AML-193 (cell line): ENCODE results near the gene ARHGAP26.
A peak's percentile ranks its signal among the peaks of the same experiment; 100 is the strongest.
"Not testable (repeated sequence)": the region's sequence is repeated elsewhere in the genome, so short reads cannot be mapped to it uniquely, and the experiment has no call there.

ENCODE experiments used
- DNase-seq, 2 experiments: peaks; one replicate each; lab custom pipeline; 2025; lab: John Stamatoyannopoulos, UW

The ARHGAP26 gene

DNA sequence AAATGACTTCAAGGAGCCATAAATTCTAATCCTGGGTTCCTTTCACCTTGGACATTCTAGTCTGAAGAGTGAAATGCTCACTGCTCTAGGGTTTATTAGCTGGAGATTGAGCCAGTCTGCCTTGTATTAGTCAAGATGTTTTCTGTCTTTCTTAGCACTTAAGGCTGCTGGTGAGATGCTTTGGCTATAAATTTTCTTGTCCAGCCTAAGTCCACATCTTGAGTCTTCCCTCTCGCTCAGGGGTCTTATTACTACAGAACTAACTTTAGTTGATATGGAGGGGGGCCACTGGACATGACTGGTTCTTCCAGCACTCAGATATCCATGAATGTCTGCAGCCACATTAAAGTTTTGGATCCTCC is 316.4 kb downstream of the ARHGAP26 start:
- no peak for DNase-seq

DNA sequence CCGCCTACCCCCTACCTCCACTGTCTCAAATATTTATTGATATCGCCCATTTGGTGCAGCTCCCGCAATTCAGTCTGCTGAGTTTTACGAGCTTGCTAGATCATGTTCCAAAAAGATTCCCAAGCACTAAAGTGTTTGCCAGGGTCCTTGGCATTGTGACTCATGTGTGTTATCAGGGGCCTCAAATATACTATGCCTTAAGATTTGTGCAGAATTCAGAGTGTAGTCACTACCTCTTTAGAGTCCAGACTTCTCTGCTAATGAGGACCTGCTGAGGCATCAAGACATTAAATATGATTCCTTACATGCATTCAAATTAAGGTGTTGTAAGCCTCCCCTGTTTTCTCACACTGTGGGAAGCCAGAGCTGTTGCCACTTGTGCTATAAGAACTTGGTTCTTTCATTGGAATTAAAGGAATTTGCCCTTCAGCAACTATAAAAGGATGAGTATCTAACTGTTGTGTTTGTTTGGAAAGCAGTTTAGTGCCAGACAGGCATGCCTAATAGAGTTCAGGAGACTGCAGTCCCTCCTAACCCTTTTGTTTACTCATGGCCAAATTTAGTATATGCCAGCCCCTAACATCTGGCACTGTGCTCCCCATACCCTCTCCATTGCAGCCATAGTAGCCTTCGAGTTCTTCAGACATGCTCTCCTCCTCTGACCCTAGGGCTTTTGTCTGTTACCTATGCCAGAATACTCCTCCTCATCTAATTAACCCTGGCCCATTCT is 316.9 kb downstream of the ARHGAP26 start:
- no peak for DNase-seq

- DNase-seq, result not testable (repeated sequence)
These were observed 318.5 kb downstream of the ARHGAP26 start for GRCh38 chr5:143088702-143089101.

GRCh38 chr5:143090044-143090443 is 319.9 kb downstream of the ARHGAP26 start:
- DNase-seq, result not testable (repeated sequence)

GRCh38 chr5:143092711-143093451 is 322.7 kb downstream of the ARHGAP26 start:
- DNase-seq, result not testable (repeated sequence)

DNA sequence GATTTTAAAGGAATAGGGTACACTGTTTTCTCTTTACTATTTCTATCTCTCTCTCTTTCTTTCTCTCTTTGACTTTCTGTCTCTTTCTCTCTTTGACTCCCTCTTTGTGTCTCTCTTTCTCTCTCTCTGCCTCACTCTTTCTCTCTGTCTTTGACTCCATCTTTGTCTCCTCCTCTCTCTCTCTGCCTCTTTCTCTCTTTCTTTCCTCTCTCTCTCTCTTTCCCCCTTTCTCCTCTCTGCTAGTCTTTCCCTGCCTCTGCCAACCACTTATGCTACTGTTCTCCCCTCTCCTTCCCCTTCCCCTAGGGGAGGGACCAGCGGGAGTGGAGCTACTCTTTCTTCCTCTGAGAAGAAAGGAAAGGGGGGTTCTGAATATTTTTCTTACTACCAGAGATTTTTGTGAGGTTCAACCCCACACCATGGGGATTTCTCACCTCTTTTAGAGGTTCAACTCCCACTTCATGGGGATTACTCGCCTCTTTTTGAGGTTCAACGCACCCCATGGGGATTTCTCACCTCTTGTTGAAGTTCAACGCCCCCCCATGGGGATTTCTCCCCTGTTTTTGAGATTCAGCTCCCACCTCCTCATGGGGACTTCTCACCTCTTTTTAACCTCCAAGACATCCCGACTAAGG is 323.4 kb downstream of the ARHGAP26 start:
- DNase-seq, result no peak

DNA sequence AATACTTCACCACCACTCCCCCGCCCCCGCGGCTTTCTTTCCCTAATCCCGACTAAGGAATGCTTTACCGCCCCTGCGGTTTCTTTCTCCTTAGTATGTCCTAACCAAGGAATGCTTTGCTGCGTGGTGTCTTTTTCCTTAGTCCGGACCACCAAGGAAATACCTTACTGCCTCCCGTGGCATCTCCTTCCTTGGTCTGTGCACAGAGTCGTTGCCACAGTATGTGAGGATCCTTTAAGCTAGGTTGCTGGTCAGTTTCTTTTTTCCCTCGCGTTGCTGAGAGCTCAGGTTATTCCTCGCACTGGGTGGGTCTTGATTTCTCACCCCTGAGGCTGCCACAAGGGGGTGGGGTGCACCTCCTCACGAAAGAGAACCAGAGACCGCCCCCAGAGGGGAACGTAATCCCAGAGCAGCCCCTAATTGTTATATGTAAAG is 323.9 kb downstream of the ARHGAP26 start:
- DNase-seq, result no peak

DNA sequence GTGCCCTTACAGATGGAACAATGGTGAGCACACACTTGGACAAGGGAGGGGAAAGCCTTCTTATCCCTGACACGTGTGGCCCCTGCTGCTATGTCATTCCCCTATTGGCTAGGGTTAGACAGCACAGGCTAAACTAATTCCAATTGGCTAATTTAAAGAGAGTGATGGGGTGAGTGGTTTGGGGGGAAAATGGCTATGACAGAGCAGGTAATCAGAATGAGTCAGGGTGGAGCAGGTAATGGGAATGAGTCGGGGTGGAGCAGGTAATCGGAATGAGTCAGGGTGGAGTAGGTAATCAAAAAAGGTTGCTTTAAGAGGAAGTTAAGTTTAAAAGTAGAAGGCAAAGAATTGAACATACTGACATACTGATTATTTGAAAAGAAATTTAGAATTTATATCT is 324.4 kb downstream of the ARHGAP26 start:
- not testable (repeated sequence) for DNase-seq

- no peak for DNase-seq
These were observed 330.9 kb downstream of the ARHGAP26 start for GRCh38 chr5:143101121-143101520.

DNA sequence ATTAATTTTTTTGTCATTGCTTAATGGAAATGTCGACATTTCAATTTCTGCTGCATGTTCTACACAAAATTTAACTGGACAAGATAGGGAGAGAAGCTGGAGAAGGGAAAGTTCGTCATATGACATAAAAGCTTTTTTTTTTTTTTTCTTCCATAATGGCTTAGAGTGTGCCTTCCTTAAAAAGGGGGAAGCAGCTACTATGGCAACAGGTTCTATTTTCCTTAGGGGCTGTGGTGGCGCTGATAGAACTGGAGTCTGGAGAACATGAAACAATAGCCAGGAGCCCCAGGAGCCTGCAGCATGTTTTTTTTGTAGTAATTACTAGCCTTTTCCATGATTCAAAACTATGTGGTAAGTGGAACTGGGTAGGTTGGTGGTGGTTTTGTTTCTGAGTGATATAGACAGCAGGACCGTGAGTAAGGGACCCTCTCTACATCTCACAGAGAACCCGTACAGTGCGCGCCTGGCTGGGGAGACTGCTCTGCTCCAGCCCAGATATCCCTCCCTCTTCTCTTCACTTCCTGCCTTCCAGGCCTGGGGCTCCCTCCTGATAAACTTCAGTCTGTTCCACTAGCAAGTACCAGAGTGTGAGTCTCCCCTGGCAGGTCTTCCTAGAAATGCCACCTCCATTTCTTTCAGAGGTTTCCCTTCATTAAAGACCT is 331.7 kb downstream of the ARHGAP26 start:
- DNase-seq, result no peak

DNA sequence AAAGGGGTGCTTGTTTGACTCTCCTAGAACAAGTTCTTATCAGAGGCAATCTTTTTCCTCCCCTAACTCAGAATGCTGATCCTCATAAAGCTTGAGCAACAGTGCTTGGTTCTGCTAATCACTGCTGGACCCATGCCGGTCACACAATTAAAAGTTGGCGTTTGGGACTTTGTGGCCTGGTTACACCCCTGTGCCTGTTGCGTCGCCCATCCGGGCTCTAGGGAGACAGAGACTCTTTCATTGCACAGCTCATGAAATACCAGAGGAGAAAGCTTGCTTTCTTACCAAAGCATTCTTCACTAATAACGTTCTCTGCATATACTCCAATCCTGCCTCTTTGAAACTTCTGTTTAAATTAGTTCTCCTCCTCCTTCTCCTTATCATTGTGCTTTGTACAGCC is 332.2 kb downstream of the ARHGAP26 start:
- DNase-seq, result no peak

DNA sequence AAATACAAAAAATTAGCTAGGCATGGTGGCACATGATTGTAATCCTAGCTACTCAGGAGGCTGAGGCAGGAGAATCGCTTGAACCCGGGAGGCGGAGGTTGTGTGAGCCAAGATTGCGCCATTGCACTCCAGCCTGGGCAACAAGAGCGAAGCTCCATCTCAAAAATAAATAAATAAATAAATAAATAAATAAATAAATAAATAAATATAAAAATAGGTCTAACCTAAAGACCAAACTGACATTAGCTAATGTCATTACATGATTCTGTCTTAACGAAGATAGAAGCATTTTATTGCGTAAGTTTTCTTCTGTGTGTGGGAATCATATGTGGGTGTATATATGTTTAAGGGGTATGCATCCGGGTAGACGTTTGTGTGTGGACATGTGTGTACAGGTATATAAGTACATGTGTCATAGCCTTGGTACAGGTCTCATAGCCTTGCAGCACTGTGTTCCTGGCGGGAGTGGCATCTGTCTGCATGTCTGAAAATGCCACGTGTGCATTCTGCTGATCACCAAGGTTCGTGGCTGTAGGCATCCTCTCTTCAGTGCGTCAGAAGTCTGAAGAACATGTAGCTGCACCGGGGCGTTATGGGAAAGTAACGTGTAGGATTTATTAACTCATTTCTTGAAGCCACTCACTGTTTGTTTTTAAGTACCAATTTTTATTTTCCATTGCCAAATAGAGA is 335.2 kb downstream of the ARHGAP26 start:
- DNase-seq, result no peak

GRCh38 chr5:143106174-143106573 is 336.0 kb downstream of the ARHGAP26 start:
- DNase-seq, result no peak

- DNase-seq, result no peak
These were observed 338.4 kb downstream of the ARHGAP26 start for GRCh38 chr5:143108498-143109128.

DNA sequence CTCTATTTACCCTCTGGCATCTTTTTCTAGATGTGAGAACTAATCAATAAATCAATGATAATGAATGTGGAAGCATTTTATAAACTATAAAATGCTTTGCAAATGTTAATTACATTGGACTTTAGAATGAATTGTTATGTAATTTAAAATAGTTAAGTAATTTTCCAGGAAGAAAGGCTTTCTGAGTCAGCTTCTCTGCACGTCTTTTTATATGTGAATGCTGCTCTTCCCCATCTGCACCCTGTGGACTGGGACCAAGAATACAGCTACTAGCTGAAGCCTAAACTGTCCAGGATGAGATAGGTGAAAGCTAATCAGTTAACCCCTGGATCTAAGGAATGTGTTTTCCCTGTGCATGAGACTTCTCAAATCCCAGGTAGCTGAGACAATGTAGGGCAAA is 340.4 kb downstream of the ARHGAP26 start:
- peak; percentile 10 to 38 for DNase-seq

DNA sequence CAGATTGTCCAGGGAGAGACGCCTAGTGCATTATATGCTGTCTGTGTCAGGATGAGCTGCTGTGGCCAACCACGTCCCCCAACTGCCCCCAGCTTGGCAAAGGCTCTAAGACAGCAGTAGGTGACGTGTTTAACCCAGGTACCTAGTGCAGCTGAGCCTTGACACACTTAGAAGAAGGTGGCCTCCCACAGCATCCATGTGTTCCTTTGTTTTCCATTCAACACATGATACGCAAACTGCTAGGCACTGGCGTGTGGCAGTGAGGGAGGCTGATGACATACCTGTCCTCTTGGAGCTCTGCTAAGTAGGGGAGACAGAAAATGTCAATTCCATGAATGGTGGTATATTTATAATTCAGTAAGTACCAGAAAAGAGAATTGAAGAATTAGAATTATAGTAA is 341.6 kb downstream of the ARHGAP26 start:
- DNase-seq, result no peak

DNA sequence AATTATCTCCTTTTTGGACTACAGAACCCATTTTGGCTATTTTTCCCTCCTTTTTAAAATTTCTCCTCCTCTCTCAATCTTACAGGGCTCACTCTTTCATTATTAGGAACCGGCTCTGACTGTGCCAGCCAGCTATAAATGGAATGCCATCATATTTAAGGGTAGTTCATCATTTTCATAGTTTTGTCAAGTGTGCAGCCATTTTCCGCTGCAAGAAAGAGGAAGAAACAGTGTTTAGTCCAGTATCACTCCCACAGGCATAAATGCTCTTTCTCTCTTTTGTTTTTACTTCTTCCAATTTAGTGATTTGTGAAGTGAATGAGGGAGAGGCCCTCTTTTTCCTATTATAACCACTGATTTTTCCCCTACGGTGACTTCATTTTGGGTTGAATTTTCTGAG is 343.3 kb downstream of the ARHGAP26 start:
- no peak for DNase-seq

DNA sequence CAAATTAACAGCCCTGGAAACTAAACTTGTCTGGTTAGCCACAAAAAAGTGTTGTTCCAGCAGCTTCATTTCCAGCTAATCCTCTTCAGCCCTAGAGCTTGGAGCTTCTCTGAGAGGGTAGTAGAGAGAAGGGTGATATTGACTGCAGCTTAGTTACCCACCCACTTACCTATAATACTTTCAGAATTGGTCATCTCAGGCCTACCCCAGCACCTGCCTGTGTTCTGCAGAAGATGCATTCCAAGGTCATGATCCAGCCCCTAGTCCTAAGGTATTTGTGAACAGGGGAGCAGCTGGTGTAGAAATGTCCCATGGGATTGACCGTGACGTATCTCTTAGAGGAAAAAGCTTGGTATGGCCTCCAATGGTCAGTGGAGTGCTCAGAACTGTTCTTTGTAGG is 344.3 kb downstream of the ARHGAP26 start:
- DNase-seq, result no peak

- no peak for DNase-seq
These were observed 345.2 kb downstream of the ARHGAP26 start for GRCh38 chr5:143115381-143115780.

- no peak for DNase-seq
These were observed 346.6 kb downstream of the ARHGAP26 start for GRCh38 chr5:143116814-143117213.

DNA sequence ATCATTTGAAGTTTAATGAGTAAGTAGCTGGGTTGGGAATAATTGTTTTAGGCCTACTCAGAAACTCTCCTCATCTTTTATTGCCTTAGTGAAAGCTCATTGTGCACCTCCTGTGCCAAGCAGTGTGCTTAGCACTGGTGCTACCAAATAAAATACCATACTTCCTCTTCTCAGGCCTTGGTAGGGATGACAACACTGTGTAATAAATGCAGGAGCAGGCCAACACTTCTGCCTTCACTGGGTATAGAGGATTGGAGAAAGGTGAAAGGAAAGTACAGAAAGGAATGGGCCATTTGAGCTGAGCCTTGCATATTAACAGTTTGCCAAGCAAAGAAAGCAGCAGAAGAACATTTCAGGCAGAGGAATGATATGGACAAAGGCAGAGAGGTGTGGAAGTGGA is 347.6 kb downstream of the ARHGAP26 start:
- DNase-seq, result no peak
